HEK293 (cell line): Measurements from ENCODE around the gene HS1BP3.

Source experiments
- CTCF ChIA-PET: fragments of 350-600 bp; formaldehyde crosslinking; extraction: SDS; loops from one replicate; lab custom pipeline; 2021; ENCODE audit warnings: antibody characterized with exemption; lab: Yijun Ruan, JAX
- POLR2A ChIA-PET: fragments of 300-600 bp; formaldehyde crosslinking; extraction: SDS; loops from one replicate; lab custom pipeline; 2020; ENCODE audit warnings: antibody characterized with exemption, inconsistent platforms; lab: Yijun Ruan, JAX
- H3K27ac ChIP-seq: fragments of 200-500 bp; sonication (Bioruptor generic); 2 replicates; pipeline ENCODE4 v1.5.1; 2014; ENCODE audit warnings: low read depth, low read length, control low read depth, inconsistent platforms; ENCODE audit errors: extremely low read depth
- H3K36me3 ChIP-seq, 2 experiments: fragments of 200-500 bp in 1 of 2; sonication (Bioruptor generic) in 1 of 2; 1 replicate in 1 of 2; 2 replicates in 1 of 2; pipeline ENCODE4 v1.5.1; 2014 to 2017; ENCODE audit warnings: inconsistent platforms in 2 of 2, low read length in 2 of 2; ENCODE audit not compliant: control insufficient read depth in 2 of 2, insufficient read depth in 1 of 2
- H3K4me1 ChIP-seq: fragments of 200-500 bp; sonication (Bioruptor generic); 2 replicates; pipeline ENCODE4 v1.5.1; 2014; ENCODE audit warnings: mild to moderate bottlenecking, low read length, inconsistent platforms; ENCODE audit not compliant: control insufficient read depth, insufficient read depth
- H3K4me3 ChIP-seq: 2 replicates; pipeline ENCODE4 v1.5.1; 2011; ENCODE audit warnings: low read depth, mild to moderate bottlenecking, control low read depth, low read length, moderate library complexity
- H3K9me3 ChIP-seq: fragments of 200-500 bp; sonication (Bioruptor generic); 2 replicates; pipeline ENCODE4 v1.5.1; 2014; ENCODE audit warnings: low read depth, low read length, inconsistent platforms; ENCODE audit not compliant: control insufficient read depth, insufficient read depth
- GFI1B ChIP-seq: fragments of 450-650 bp; formaldehyde crosslinking; IDR thresholded peaks from 2 replicates; pipeline ENCODE4 v1.5.1; 2016; ENCODE audit warnings: missing biosample characterization, missing genetic modification characterization
- KLF7 ChIP-seq: fragments of 450-650 bp; formaldehyde crosslinking; IDR thresholded peaks from 2 replicates; pipeline ENCODE4 v1.5.1; 2016; ENCODE audit warnings: missing biosample characterization, missing genetic modification characterization, borderline replicate concordance
- OSR2 ChIP-seq: fragments of 450-650 bp; formaldehyde crosslinking; IDR thresholded peaks from 2 replicates; pipeline ENCODE4 v1.5.1; 2016; ENCODE audit warnings: missing biosample characterization, missing genetic modification characterization
- PRDM2 ChIP-seq: fragments of 450-650 bp; formaldehyde crosslinking; IDR thresholded peaks from 2 replicates; pipeline ENCODE4 v1.5.1; 2016; ENCODE audit warnings: missing biosample characterization, missing genetic modification characterization, borderline replicate concordance
- ZBTB20 ChIP-seq: fragments of 450-650 bp; formaldehyde crosslinking; IDR thresholded peaks from 2 replicates; pipeline ENCODE4 v1.5.1; 2016; ENCODE audit warnings: missing biosample characterization, missing genetic modification characterization
- ZNF155 ChIP-seq: fragments of 450-650 bp; formaldehyde crosslinking; IDR thresholded peaks from 2 replicates; pipeline ENCODE4 v1.5.1; 2016; ENCODE audit warnings: missing biosample characterization, missing genetic modification characterization
- ZNF174 ChIP-seq: fragments of 450-650 bp; formaldehyde crosslinking; IDR thresholded peaks from 2 replicates; pipeline ENCODE4 v1.5.0; 2017; ENCODE audit warnings: missing biosample characterization, mild to moderate bottlenecking, missing genetic modification characterization
- ZNF202 ChIP-seq: fragments of 450-650 bp; formaldehyde crosslinking; IDR thresholded peaks from 2 replicates; pipeline ENCODE4 v1.5.1; 2016; ENCODE audit warnings: missing biosample characterization, missing genetic modification characterization, borderline replicate concordance
- ZNF292 ChIP-seq: fragments of 450-650 bp; formaldehyde crosslinking; IDR thresholded peaks from 2 replicates; pipeline ENCODE4 v1.5.1; 2016; ENCODE audit warnings: low read depth, missing biosample characterization, missing genetic modification characterization, borderline replicate concordance
- ZNF404 ChIP-seq: fragments of 450-650 bp; formaldehyde crosslinking; IDR thresholded peaks from 2 replicates; pipeline ENCODE4 v1.5.1; 2017; ENCODE audit warnings: missing biosample characterization, missing genetic modification characterization
- ZNF433 ChIP-seq: fragments of 450-650 bp; formaldehyde crosslinking; IDR thresholded peaks from 2 replicates; pipeline ENCODE4 v1.5.1; 2016; ENCODE audit warnings: missing biosample characterization, missing genetic modification characterization, low read depth
- ZNF501 ChIP-seq: fragments of 450-650 bp; formaldehyde crosslinking; IDR thresholded peaks from 2 replicates; pipeline ENCODE4 v1.5.1; 2016; ENCODE audit warnings: missing biosample characterization, missing genetic modification characterization
- ZNF518A ChIP-seq: fragments of 450-650 bp; formaldehyde crosslinking; conservative IDR thresholded peaks from 2 replicates; pipeline ENCODE4 v1.5.1; 2016; ENCODE audit warnings: low read depth, missing biosample characterization, missing genetic modification characterization
- ZNF561 ChIP-seq: fragments of 450-650 bp; IDR thresholded peaks from 2 replicates; pipeline ENCODE4 v1.5.1; 2018; ENCODE audit warnings: missing biosample characterization, missing genetic modification characterization, borderline replicate concordance
- ZNF660 ChIP-seq: fragments of 450-650 bp; IDR thresholded peaks from 2 replicates; pipeline ENCODE4 v1.5.1; 2018; ENCODE audit warnings: missing biosample characterization, mild to moderate bottlenecking, missing genetic modification characterization
- ZNF791 ChIP-seq: fragments of 450-650 bp; formaldehyde crosslinking; IDR thresholded peaks from 2 replicates; pipeline ENCODE4 v1.5.1; 2016; ENCODE audit warnings: missing biosample characterization, missing genetic modification characterization
- ZSCAN16 ChIP-seq: fragments of 450-650 bp; formaldehyde crosslinking; IDR thresholded peaks from 2 replicates; pipeline ENCODE4 v1.5.1; 2016; ENCODE audit warnings: missing biosample characterization, missing genetic modification characterization
- ZXDB ChIP-seq: fragments of 450-650 bp; formaldehyde crosslinking; IDR thresholded peaks from 2 replicates; pipeline ENCODE4 v1.5.1; 2016; ENCODE audit warnings: missing biosample characterization, missing genetic modification characterization
- TF ChIP-seq, protein P1 (sequence below): fragments of 450-650 bp; formaldehyde crosslinking; IDR thresholded peaks from 2 replicates; pipeline ENCODE4 v1.5.0; 2017; ENCODE audit warnings: missing biosample characterization, missing genetic modification characterization, borderline replicate concordance

Gene HS1BP3

GRCh38 chr2:20621366-20622295 lies 29.3 kb downstream of the HS1BP3 start:
- POLR2A ChIA-PET, result interaction anchor here (1.0 to 11.0 kb wide), 2 partner anchors 37 to 172 kb away, joined by 3 to 150 read pairs; partner anchors contain the start of gene RHOB
- no peak for TF ChIP-seq ZNF518A (tag by site-specific recombination)
- TF ChIP-seq ZBTB20 (tag by site-specific recombination), result no peak
- TF ChIP-seq ZNF561, result no peak
- TF ChIP-seq GFI1B (tag by site-specific recombination), result no peak
- no peak for TF ChIP-seq ZNF155 (tag by site-specific recombination)
- TF ChIP-seq ZNF292 (tag by site-specific recombination), result no peak
- no peak for TF ChIP-seq ZXDB (tag by site-specific recombination)
- TF ChIP-seq, protein P1, sequence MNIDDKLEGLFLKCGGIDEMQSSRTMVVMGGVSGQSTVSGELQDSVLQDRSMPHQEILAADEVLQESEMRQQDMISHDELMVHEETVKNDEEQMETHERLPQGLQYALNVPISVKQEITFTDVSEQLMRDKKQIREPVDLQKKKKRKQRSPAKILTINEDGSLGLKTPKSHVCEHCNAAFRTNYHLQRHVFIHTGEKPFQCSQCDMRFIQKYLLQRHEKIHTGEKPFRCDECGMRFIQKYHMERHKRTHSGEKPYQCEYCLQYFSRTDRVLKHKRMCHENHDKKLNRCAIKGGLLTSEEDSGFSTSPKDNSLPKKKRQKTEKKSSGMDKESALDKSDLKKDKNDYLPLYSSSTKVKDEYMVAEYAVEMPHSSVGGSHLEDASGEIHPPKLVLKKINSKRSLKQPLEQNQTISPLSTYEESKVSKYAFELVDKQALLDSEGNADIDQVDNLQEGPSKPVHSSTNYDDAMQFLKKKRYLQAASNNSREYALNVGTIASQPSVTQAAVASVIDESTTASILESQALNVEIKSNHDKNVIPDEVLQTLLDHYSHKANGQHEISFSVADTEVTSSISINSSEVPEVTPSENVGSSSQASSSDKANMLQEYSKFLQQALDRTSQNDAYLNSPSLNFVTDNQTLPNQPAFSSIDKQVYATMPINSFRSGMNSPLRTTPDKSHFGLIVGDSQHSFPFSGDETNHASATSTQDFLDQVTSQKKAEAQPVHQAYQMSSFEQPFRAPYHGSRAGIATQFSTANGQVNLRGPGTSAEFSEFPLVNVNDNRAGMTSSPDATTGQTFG (tag by site-specific recombination), result no peak
- no peak for TF ChIP-seq ZSCAN16 (tag by site-specific recombination)
- no peak for TF ChIP-seq KLF7 (tag by site-specific recombination)
- no peak for TF ChIP-seq PRDM2 (tag by site-specific recombination)
- TF ChIP-seq ZNF404 (tag by site-specific recombination), result no peak
- TF ChIP-seq ZNF501 (tag by site-specific recombination), result no peak
- no peak for TF ChIP-seq ZNF660
- no peak for TF ChIP-seq ZNF433 (tag by site-specific recombination)
- no peak for TF ChIP-seq ZNF791 (tag by site-specific recombination)
- no peak for TF ChIP-seq ZNF202 (tag by site-specific recombination)
- TF ChIP-seq ZNF174, result no peak
- no peak for TF ChIP-seq OSR2 (tag by site-specific recombination)
- TF ChIP-seq, all 188 proteins: peak for 0

More at GRCh38 chr2:20621366-20622295, 29.3 kb downstream of the HS1BP3 start:
- Histone ChIP-seq H3K4me1 (peaks cover 4% of the 10 kb centered on the region; the same call in 1 of the 2 replicates), H3K27ac (no peak overlapping the region), H3K4me3 (no peak overlapping the region), H3K9me3 (no peaks in the 10 kb centered on the region), H3K36me3 (peaks cover 0 to 58% of the 10 kb centered on the region in 2 experiments; a peak in 1 of 3 replicates)
- CTCF ChIA-PET, result interaction anchor here (0.6 to 1.1 kb wide), 5 partner anchors 29 to 242 kb away, joined by 3 to 5 read pairs (median 4); partner anchors contain the start of gene HS1BP3
